Hepatocyte (in vitro differentiated cells): ENCODE results near the gene MSI2. TPM values are rescaled to one million over a fixed set of nuclear protein-coding genes. Genes with fewer than 3 reads are reported as not detected.

Experiments
- DNase-seq: peaks from one replicate; pipeline ENCODE4 v3.0.0-alpha.2; 2016; ENCODE audit warnings: low spot score
- H2AFZ ChIP-seq: fragments of 200-600 bp; sonication (generic); 2 replicates; pipeline ENCODE4 v1.6.0; 2016; ENCODE audit warnings: antibody characterized with exemption, mild to moderate bottlenecking
- H3K27ac ChIP-seq: fragments of 200-600 bp; sonication (generic); 2 replicates; pipeline ENCODE4 v1.5.1; 2016; ENCODE audit warnings: mild to moderate bottlenecking
- H3K27me3 ChIP-seq: fragments of 200-600 bp; sonication (generic); 2 replicates; pipeline ENCODE4 v1.6.1; 2016
- H3K36me3 ChIP-seq: fragments of 200-600 bp; sonication (generic); replicated peaks from 2 replicates; pipeline ENCODE4 v1.5.1; 2016; ENCODE audit warnings: low read depth; ENCODE audit not compliant: insufficient read depth
- H3K4me1 ChIP-seq: fragments of 200-600 bp; sonication (generic); 2 replicates; pipeline ENCODE4 v1.5.1; 2016; ENCODE audit warnings: mild to moderate bottlenecking, moderate library complexity; ENCODE audit not compliant: insufficient read depth
- H3K4me2 ChIP-seq: fragments of 200-600 bp; sonication (generic); 2 replicates; pipeline ENCODE4 v1.6.0; 2016
- H3K4me3 ChIP-seq: fragments of 200-600 bp; sonication (generic); 2 replicates; pipeline ENCODE4 v1.5.1; 2016; ENCODE audit warnings: mild to moderate bottlenecking
- H3K79me2 ChIP-seq: fragments of 200-600 bp; sonication (generic); 2 replicates; pipeline ENCODE4 v1.6.0; 2017; ENCODE audit warnings: mild to moderate bottlenecking
- H3K9me2 ChIP-seq: fragments of 200-600 bp; sonication (generic); replicated peaks from 2 replicates; pipeline ENCODE4 v1.6.0; 2017; ENCODE audit warnings: mild to moderate bottlenecking; ENCODE audit not compliant: insufficient read depth
- H3K9me3 ChIP-seq: fragments of 200-600 bp; sonication (generic); 2 replicates; pipeline ENCODE4 v1.5.1; 2016; ENCODE audit warnings: low read depth, mild to moderate bottlenecking
- H4K20me1 ChIP-seq: fragments of 200-600 bp; sonication (generic); 2 replicates; pipeline ENCODE4 v1.6.0; 2016; ENCODE audit warnings: mild to moderate bottlenecking; ENCODE audit not compliant: insufficient read depth, poor library complexity, severe bottlenecking
- CTCF ChIP-seq: fragments of 200-600 bp; sonication (generic); IDR thresholded peaks from 2 replicates; pipeline ENCODE4 v1.5.1; 2016; ENCODE audit warnings: antibody characterized with exemption, mild to moderate bottlenecking; ENCODE audit not compliant: poor library complexity
- EZH2 ChIP-seq: fragments of 200-600 bp; sonication (generic); IDR thresholded peaks from 2 replicates; pipeline ENCODE4 v1.6.1; 2016; ENCODE audit warnings: antibody characterized with exemption, mild to moderate bottlenecking, borderline replicate concordance
- EZH2phosphoT487 ChIP-seq: fragments of 200-600 bp; sonication (generic); IDR thresholded peaks from one replicate; pipeline ENCODE4 v1.6.1; 2018; ENCODE audit warnings: antibody characterized with exemption, mild to moderate bottlenecking, low read depth, moderate library complexity; ENCODE audit not compliant: unreplicated experiment, severe bottlenecking
- WGBS: methylation state at CpG from one replicate; pipeline ENCODE4 v1.1.6; 2016; ENCODE audit warnings: low lambda C conversion rate; ENCODE audit errors: missing lambda C conversion rate; 5-methylcytosine and 5-hydroxymethylcytosine counted together
- polyA plus RNA-seq: library from polyadenylated mRNA; unstranded; fragments of >200 nt; fragmentation: Nextera tagmentation; extraction: Ambion mirVana; gene quantifications from 2 replicates; pipeline ENCODE4 v1.2.1, GENCODE V29; 2016
- total RNA-seq: library from RNA; depleted of rRNA; stranded (reverse); fragments of >200 nt; gene quantifications from 2 replicates; pipeline ENCODE4 v1.2.3, GENCODE V29; 2014

The MSI2 gene
- total and polyA plus RNA-seq, 2 experiments from 2014 or later, result 16.1 to 60.6 TPM

DNA sequence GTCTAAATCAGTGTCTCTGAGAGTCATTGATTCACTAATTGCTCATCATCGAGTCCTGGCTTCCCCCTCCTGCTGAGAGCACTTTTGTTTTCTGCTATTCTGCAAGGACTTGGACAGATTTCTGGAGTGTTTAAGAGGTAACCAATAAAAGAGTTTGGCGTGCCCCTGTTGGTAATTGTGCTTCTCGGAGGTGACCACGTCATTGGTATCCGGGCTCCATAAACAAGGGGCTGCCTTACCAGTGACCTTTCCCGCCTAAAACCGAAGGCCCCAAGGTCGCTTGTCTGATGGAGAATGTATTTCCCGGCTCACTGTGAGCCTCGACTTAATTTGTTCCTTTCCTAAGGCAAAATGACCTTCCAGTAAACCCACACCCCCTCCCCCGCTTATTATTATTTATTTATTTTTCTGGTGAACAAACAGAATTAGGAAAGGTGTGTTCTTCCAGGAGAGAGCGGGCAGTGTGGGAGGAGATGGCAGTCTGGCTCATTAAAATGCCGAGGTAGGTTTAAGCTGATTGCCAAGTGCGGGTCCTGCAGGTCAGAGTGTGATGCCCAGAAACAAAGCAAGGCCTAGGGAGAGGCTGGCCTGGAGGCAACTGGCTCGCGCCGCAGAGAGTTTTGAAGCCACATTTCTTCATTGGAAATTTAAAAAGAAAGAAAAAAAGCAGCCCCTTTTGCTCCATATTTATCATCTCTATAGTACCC is 30.2 kb downstream of the MSI2 start:
- H3K36me3 ChIP-seq, result no peaks in the 10 kb centered on the region
- no peak for DNase-seq
- H3K9me2 ChIP-seq, result no peaks in the 10 kb centered on the region
- no peaks in the 10 kb centered on the region for H3K9me3 ChIP-seq
- H3K4me2 ChIP-seq, result no peak overlapping the region
- H3K79me2 ChIP-seq, result peaks cover 67% of the 10 kb centered on the region
- WGBS, result 72% methylated on average over 17 of the region's 17 CpGs
- H3K27ac ChIP-seq, result no peak overlapping the region
- H3K4me3 ChIP-seq, result no peak overlapping the region
- TF ChIP-seq EZH2 (no peak), CTCF (no peak)
- peaks cover 20% of the 10 kb centered on the region for H3K4me1 ChIP-seq
- H4K20me1 ChIP-seq, result peaks cover 5% of the 10 kb centered on the region
- no peak overlapping the region for H2AFZ ChIP-seq
- H3K27me3 ChIP-seq, result no peaks in the 10 kb centered on the region

DNA sequence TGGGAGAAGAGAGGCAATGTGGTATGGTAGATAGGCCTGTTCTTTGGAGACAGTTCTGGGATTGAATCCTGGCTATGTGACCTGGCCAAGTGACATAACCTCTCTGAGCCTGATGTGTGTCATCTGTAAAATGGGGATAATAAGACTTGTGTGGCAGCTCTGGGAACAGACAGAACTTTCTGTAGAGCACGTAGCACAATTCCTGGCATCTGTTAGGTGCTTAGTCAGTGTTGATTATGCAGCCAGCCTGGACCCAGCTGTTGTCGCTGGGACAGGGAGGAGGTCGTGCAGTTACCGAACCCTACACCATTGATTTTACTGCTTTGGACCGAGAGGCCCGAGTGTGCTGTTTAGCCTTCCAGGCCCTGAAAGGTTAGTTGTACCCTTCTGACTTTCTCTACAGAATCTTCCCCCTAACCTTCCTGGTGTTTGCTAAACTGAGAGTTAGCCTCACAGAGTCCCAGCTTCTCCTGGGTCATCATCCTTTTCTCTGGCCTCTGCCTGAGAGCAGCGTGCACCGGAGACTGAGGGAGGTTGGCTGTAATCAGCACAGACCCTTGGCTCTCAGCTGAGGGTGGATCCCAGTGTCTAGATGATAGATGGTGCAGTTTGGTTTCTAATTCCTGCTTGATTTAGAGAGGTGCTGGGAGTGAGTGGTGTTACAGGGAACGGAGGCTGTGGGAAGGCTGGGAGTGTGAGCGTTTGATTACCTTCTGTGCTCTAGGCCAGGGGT is 31.9 kb downstream of the MSI2 start:
- Histone ChIP-seq H3K79me2 (peaks cover 76% of the 10 kb centered on the region), H3K4me1 (peaks cover 25% of the 10 kb centered on the region), H3K4me3 (no peak overlapping the region), H3K9me3 (no peaks in the 10 kb centered on the region), H4K20me1 (peaks cover 5% of the 10 kb centered on the region), H3K4me2 (peak overlapping the region; percentile 23), H3K9me2 (no peaks in the 10 kb centered on the region), H2AFZ (no peak overlapping the region), H3K27me3 (no peaks in the 10 kb centered on the region), H3K27ac (no peak overlapping the region), H3K36me3 (no peaks in the 10 kb centered on the region)
- DNase-seq, result no peak
- WGBS, result 73% methylated on average over 10 of the region's 10 CpGs
- no peak for TF ChIP-seq EZH2phosphoT487
- no peak for TF ChIP-seq CTCF
- no peak for TF ChIP-seq EZH2

DNA sequence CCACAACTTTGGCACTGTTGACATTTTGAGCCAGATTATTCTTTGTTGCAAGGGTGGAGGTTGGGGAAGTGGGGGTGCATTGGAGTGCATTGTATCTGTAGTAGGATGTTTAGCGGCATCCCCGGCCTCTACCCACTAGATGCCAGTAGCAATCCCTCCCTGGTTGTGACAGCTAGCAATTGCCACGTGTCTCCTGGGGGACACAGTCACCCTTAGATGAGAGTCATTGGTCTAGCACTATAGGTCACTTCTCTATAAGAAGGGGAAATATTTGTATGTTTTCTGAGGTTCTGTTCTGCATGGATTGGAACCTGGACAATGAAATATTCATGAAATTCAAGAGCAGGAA is 32.4 kb downstream of the MSI2 start:
- Histone ChIP-seq H3K9me3 (no peaks in the 10 kb centered on the region), H4K20me1 (peaks cover 5% of the 10 kb centered on the region), H3K9me2 (no peaks in the 10 kb centered on the region), H3K36me3 (no peaks in the 10 kb centered on the region), H3K4me1 (peaks cover 27% of the 10 kb centered on the region), H3K4me2 (no peak overlapping the region), H2AFZ (no peak overlapping the region), H3K27ac (no peak overlapping the region), H3K4me3 (no peak overlapping the region), H3K79me2 (peaks cover 76% of the 10 kb centered on the region), H3K27me3 (no peaks in the 10 kb centered on the region)
- DNase-seq, result no peak
- 94% methylated on average over 3 of the region's 3 CpGs for WGBS
- TF ChIP-seq EZH2, result no peak
- TF ChIP-seq EZH2phosphoT487, result no peak
- TF ChIP-seq CTCF, result no peak
